ENCODE results near the gene BHLHA15. TPM values are rescaled to one million over a fixed set of nuclear protein-coding genes. Genes with fewer than 3 reads are reported as not detected.

BHLHA15 gene
- total and polyA plus RNA-seq, 2 donors (not counting 1 experiment from before 2014, with no cell fraction given), result 0.33 TPM; not detected in 1

- no peak overlapping the region for H3K9ac ChIP-seq (ENCODE audit: insufficient read depth, low read length)
These were observed 5.9 kb upstream of the BHLHA15 start for GRCh38 chr7:98205162-98205845.

GRCh38 chr7:98206451-98207330, 4.5 kb upstream of the BHLHA15 start:
- H3K27me3 ChIP-seq (ENCODE audit: control insufficient read depth, insufficient read depth, low read length), result no peaks in the 10 kb centered on the region
- DNase-seq (ENCODE audit: low read depth in 2 of 2), result no peak
- peaks cover 1% of the 10 kb centered on the region for H3K36me3 ChIP-seq (ENCODE audit: control insufficient read depth, insufficient read depth, low read length)
- H4K20me1 ChIP-seq (ENCODE audit: control insufficient read depth, extremely low read depth, insufficient read depth, low read length), result no peaks in the 10 kb centered on the region
- H3K9ac ChIP-seq (ENCODE audit: insufficient read depth, low read length), result no peak overlapping the region
- no peak overlapping the region for H3K4me3 ChIP-seq (replicated peaks in 1 of 4; ENCODE audit: control extremely low read depth in 1 of 4, insufficient read depth in 1 of 4, low read depth in 3 of 4, low read length in 4 of 4)
- no peak overlapping the region for H3K27ac ChIP-seq (ENCODE audit: insufficient read depth, low read length)
- no peak overlapping the region for H3K4me2 ChIP-seq (ENCODE audit: extremely low read depth, insufficient read depth, low read length)
- H2AFZ ChIP-seq (ENCODE audit: low read length), result no peak overlapping the region
- H3K4me1 ChIP-seq (ENCODE audit: control insufficient read depth, extremely low read depth, insufficient read depth, low read length), result no peaks in the 10 kb centered on the region
- TF ChIP-seq EZH2 (IDR thresholded peaks at IDR 0.05; ENCODE audit: low read length, missing control alignments) (no peak), CTCF (conservative IDR thresholded peaks at IDR 0.05 in 1 of 2, IDR thresholded peaks at IDR 0.05 in 1 of 2; ENCODE audit: low read depth in 1 of 2, low read length in 2 of 2) (no peak)
- no peaks in the 10 kb centered on the region for H3K79me2 ChIP-seq (ENCODE audit: control insufficient read depth, insufficient read depth, low read length)
- H3K9me3 ChIP-seq (ENCODE audit: control insufficient read depth, insufficient read depth, low read depth, low read length), result no peaks in the 10 kb centered on the region

More at GRCh38 chr7:98205162-98205845, 5.9 kb upstream of the BHLHA15 start:
- H2AFZ ChIP-seq (ENCODE audit: low read length), result no peak overlapping the region
- no peak for DNase-seq (ENCODE audit: low read depth in 2 of 2)
- H3K79me2 ChIP-seq (ENCODE audit: control insufficient read depth, insufficient read depth, low read length), result no peaks in the 10 kb centered on the region
- no peaks in the 10 kb centered on the region for H3K4me1 ChIP-seq (ENCODE audit: control insufficient read depth, extremely low read depth, insufficient read depth, low read length)
- H3K36me3 ChIP-seq (ENCODE audit: control insufficient read depth, insufficient read depth, low read length), result peaks cover 1% of the 10 kb centered on the region
- H3K9me3 ChIP-seq (ENCODE audit: control insufficient read depth, insufficient read depth, low read depth, low read length), result no peaks in the 10 kb centered on the region
- no peak for TF ChIP-seq EZH2 (IDR thresholded peaks at IDR 0.05; ENCODE audit: low read length, missing control alignments)
- TF ChIP-seq CTCF (conservative IDR thresholded peaks at IDR 0.05 in 1 of 2, IDR thresholded peaks at IDR 0.05 in 1 of 2; ENCODE audit: low read depth in 1 of 2, low read length in 2 of 2), result no peak
- no peak overlapping the region for H3K4me2 ChIP-seq (ENCODE audit: extremely low read depth, insufficient read depth, low read length)
- H3K27me3 ChIP-seq (ENCODE audit: control insufficient read depth, insufficient read depth, low read length), result no peaks in the 10 kb centered on the region
- no peak overlapping the region for H3K4me3 ChIP-seq (replicated peaks in 1 of 4; ENCODE audit: control extremely low read depth in 1 of 4, insufficient read depth in 1 of 4, low read depth in 3 of 4, low read length in 4 of 4)
- no peaks in the 10 kb centered on the region for H4K20me1 ChIP-seq (ENCODE audit: control insufficient read depth, extremely low read depth, insufficient read depth, low read length)
- no peak overlapping the region for H3K27ac ChIP-seq (ENCODE audit: insufficient read depth, low read length)

- H3K4me1 ChIP-seq (ENCODE audit: control insufficient read depth, extremely low read depth, insufficient read depth, low read length), result no peaks in the 10 kb centered on the region
- H3K4me3 ChIP-seq (replicated peaks in 1 of 4; ENCODE audit: control extremely low read depth in 1 of 4, insufficient read depth in 1 of 4, low read depth in 3 of 4, low read length in 4 of 4), result no peak overlapping the region
- H3K36me3 ChIP-seq (ENCODE audit: control insufficient read depth, insufficient read depth, low read length), result peaks cover 1% of the 10 kb centered on the region
- H3K79me2 ChIP-seq (ENCODE audit: control insufficient read depth, insufficient read depth, low read length), result no peaks in the 10 kb centered on the region
- H3K27ac ChIP-seq (ENCODE audit: insufficient read depth, low read length), result no peak overlapping the region
- no peaks in the 10 kb centered on the region for H3K27me3 ChIP-seq (ENCODE audit: control insufficient read depth, insufficient read depth, low read length)
- no peaks in the 10 kb centered on the region for H4K20me1 ChIP-seq (ENCODE audit: control insufficient read depth, extremely low read depth, insufficient read depth, low read length)
- DNase-seq (ENCODE audit: low read depth in 2 of 2), result no peak
- no peak overlapping the region for H2AFZ ChIP-seq (ENCODE audit: low read length)
- H3K9ac ChIP-seq (ENCODE audit: insufficient read depth, low read length), result no peak overlapping the region
- no peaks in the 10 kb centered on the region for H3K9me3 ChIP-seq (ENCODE audit: control insufficient read depth, insufficient read depth, low read depth, low read length)
- no peak for TF ChIP-seq CTCF (conservative IDR thresholded peaks at IDR 0.05 in 1 of 2, IDR thresholded peaks at IDR 0.05 in 1 of 2; ENCODE audit: low read depth in 1 of 2, low read length in 2 of 2)
- no peak for TF ChIP-seq EZH2 (IDR thresholded peaks at IDR 0.05; ENCODE audit: low read length, missing control alignments)
- no peak overlapping the region for H3K4me2 ChIP-seq (ENCODE audit: extremely low read depth, insufficient read depth, low read length)
These were observed 1.9 kb upstream of the BHLHA15 start for GRCh38 chr7:98209166-98209920.
